ENCODE data around the gene IQSEC1. TPM values are rescaled to one million over a fixed set of nuclear protein-coding genes. Genes with fewer than 3 reads are reported as not detected.

IQSEC1 gene
- total and polyA plus RNA-seq, 9 of the 15 experiments (the other 6 are each of a cell fraction or from before 2014, with no cell fraction given), result 0.56 to 39.0 (median 6.8) TPM

GRCh38 chr3:12947504-12948369, 125.5 kb downstream of the IQSEC1 start (continued):
- TF ChIP-seq, protein P1, sequence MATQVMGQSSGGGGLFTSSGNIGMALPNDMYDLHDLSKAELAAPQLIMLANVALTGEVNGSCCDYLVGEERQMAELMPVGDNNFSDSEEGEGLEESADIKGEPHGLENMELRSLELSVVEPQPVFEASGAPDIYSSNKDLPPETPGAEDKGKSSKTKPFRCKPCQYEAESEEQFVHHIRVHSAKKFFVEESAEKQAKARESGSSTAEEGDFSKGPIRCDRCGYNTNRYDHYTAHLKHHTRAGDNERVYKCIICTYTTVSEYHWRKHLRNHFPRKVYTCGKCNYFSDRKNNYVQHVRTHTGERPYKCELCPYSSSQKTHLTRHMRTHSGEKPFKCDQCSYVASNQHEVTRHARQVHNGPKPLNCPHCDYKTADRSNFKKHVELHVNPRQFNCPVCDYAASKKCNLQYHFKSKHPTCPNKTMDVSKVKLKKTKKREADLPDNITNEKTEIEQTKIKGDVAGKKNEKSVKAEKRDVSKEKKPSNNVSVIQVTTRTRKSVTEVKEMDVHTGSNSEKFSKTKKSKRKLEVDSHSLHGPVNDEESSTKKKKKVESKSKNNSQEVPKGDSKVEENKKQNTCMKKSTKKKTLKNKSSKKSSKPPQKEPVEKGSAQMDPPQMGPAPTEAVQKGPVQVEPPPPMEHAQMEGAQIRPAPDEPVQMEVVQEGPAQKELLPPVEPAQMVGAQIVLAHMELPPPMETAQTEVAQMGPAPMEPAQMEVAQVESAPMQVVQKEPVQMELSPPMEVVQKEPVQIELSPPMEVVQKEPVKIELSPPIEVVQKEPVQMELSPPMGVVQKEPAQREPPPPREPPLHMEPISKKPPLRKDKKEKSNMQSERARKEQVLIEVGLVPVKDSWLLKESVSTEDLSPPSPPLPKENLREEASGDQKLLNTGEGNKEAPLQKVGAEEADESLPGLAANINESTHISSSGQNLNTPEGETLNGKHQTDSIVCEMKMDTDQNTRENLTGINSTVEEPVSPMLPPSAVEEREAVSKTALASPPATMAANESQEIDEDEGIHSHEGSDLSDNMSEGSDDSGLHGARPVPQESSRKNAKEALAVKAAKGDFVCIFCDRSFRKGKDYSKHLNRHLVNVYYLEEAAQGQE (IDR thresholded peaks at IDR 0.05; ENCODE audit: borderline replicate concordance), result no peak
- TF ChIP-seq, protein P1 (CRISPR knock-in tag; IDR thresholded peaks at IDR 0.05; ENCODE audit: low read depth), result 0 out of 2 replicates have a peak, but pooled peaks have one; percentile 11
- TF ChIP-seq ZNF175 (CRISPR knock-in tag; IDR thresholded peaks at IDR 0.05; ENCODE audit: low read depth) (no peak), PURB (CRISPR knock-in tag; IDR thresholded peaks at IDR 0.05; ENCODE audit: low read depth) (no peak), ZNF511 (CRISPR knock-in tag; IDR thresholded peaks at IDR 0.05) (no peak), IRF9 (tag; IDR thresholded peaks at IDR 0.05) (no peak), VEZF1 (CRISPR knock-in tag; IDR thresholded peaks at IDR 0.05) (peak; percentile 47)
- TF ChIP-seq, protein P2, sequence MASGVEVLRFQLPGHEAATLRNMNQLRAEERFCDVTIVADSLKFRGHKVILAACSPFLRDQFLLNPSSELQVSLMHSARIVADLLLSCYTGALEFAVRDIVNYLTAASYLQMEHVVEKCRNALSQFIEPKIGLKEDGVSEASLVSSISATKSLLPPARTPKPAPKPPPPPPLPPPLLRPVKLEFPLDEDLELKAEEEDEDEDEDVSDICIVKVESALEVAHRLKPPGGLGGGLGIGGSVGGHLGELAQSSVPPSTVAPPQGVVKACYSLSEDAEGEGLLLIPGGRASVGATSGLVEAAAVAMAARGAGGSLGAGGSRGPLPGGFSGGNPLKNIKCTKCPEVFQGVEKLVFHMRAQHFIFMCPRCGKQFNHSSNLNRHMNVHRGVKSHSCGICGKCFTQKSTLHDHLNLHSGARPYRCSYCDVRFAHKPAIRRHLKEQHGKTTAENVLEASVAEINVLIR (CRISPR knock-in tag; IDR thresholded peaks at IDR 0.05), result no peak
- TF ChIP-seq, protein P3, sequence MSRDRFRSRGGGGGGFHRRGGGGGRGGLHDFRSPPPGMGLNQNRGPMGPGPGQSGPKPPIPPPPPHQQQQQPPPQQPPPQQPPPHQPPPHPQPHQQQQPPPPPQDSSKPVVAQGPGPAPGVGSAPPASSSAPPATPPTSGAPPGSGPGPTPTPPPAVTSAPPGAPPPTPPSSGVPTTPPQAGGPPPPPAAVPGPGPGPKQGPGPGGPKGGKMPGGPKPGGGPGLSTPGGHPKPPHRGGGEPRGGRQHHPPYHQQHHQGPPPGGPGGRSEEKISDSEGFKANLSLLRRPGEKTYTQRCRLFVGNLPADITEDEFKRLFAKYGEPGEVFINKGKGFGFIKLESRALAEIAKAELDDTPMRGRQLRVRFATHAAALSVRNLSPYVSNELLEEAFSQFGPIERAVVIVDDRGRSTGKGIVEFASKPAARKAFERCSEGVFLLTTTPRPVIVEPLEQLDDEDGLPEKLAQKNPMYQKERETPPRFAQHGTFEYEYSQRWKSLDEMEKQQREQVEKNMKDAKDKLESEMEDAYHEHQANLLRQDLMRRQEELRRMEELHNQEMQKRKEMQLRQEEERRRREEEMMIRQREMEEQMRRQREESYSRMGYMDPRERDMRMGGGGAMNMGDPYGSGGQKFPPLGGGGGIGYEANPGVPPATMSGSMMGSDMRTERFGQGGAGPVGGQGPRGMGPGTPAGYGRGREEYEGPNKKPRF (IDR thresholded peaks at IDR 0.05; ENCODE audit: low read depth, low read length), result no peak
